RWPE2 (cell line): ENCODE measurements around the gene UNC5CL.

Source experiments
- ATAC-seq: fragments of 200-7000 bp; cut with Tn5 transposase; 3 replicates; pipeline ENCODE4 v1.9.1; 2021; ENCODE audit warnings: low read depth
- DNase-seq: peaks from one replicate; pipeline ENCODE4 v3.0.0-alpha.2; 2020; ENCODE audit warnings: low spot score
- H3K27ac ChIP-seq: fragments of 450-650 bp; 2 replicates; pipeline ENCODE4 v1.5.1; 2017; ENCODE audit warnings: mild to moderate bottlenecking; ENCODE audit not compliant: poor library complexity, severe bottlenecking
- H3K27me3 ChIP-seq: fragments of 250-450 bp; sonication (Bioruptor Pico); 2 replicates; pipeline ENCODE4 v1.5.1; 2021; ENCODE audit warnings: mild to moderate bottlenecking, moderate library complexity; ENCODE audit not compliant: insufficient read depth, poor library complexity, severe bottlenecking
- H3K36me3 ChIP-seq: fragments of 250-450 bp; sonication (Bioruptor Pico); 2 replicates; pipeline ENCODE4 v1.5.1; 2020; ENCODE audit warnings: low read depth, mild to moderate bottlenecking, moderate library complexity
- H3K4me1 ChIP-seq: fragments of 250-450 bp; sonication (Bioruptor Pico); 2 replicates; pipeline ENCODE4 v1.5.1; 2021; ENCODE audit warnings: mild to moderate bottlenecking, moderate library complexity; ENCODE audit not compliant: insufficient read depth, poor library complexity, severe bottlenecking
- H3K4me3 ChIP-seq: fragments of 250-450 bp; sonication (Bioruptor Pico); 2 replicates; pipeline ENCODE4 v1.5.1; 2021; ENCODE audit warnings: mild to moderate bottlenecking, moderate library complexity; ENCODE audit not compliant: severe bottlenecking
- H3K9me3 ChIP-seq: fragments of 250-450 bp; sonication (Bioruptor Pico); 2 replicates; pipeline ENCODE4 v1.5.1; 2021; ENCODE audit warnings: mild to moderate bottlenecking, moderate library complexity; ENCODE audit not compliant: severe bottlenecking
- CTCF ChIP-seq: fragments of 450-650 bp; IDR thresholded peaks from one replicate; pipeline ENCODE4 v1.5.1; 2017; ENCODE audit warnings: mild to moderate bottlenecking, moderate library complexity; ENCODE audit not compliant: poor library complexity, severe bottlenecking

UNC5CL gene

GRCh38 chr6:40992746-40993145 is 46.3 kb downstream of the UNC5CL start:
- Histone ChIP-seq H3K4me1 (peaks cover 9% of the 10 kb centered on the region), H3K4me3 (no peak overlapping the region), H3K36me3 (no peaks in the 10 kb centered on the region), H3K27ac (no peak overlapping the region), H3K9me3 (no peaks in the 10 kb centered on the region), H3K27me3 (no peaks in the 10 kb centered on the region)
- TF ChIP-seq CTCF = no peak
- DNase-seq (no peak), ATAC-seq (no peak)

GRCh38 chr6:40990301-40990700 is 48.7 kb downstream of the UNC5CL start:
- no peak for ATAC-seq
- TF ChIP-seq CTCF = peak; percentile 9
- Histone ChIP-seq H3K36me3 (no peaks in the 10 kb centered on the region), H3K4me3 (no peak overlapping the region), H3K4me1 (no peaks in the 10 kb centered on the region), H3K27ac (no peak overlapping the region), H3K9me3 (no peaks in the 10 kb centered on the region), H3K27me3 (no peaks in the 10 kb centered on the region)
- DNase-seq = no peak

- no peak for ATAC-seq
- no peaks in the 10 kb centered on the region for H3K4me1 ChIP-seq
- H3K27ac ChIP-seq = no peak overlapping the region
- H3K36me3 ChIP-seq = no peaks in the 10 kb centered on the region
- H3K4me3 ChIP-seq = no peak overlapping the region
- H3K9me3 ChIP-seq = no peaks in the 10 kb centered on the region
- no peaks in the 10 kb centered on the region for H3K27me3 ChIP-seq
- no peak for TF ChIP-seq CTCF
- no peak for DNase-seq
These were observed 49.5 kb downstream of the UNC5CL start for GRCh38 chr6:40989204-40990169.

GRCh38 chr6:40988634-40989033 is 50.4 kb downstream of the UNC5CL start:
- Histone ChIP-seq H3K9me3 (no peaks in the 10 kb centered on the region), H3K27me3 (no peaks in the 10 kb centered on the region), H3K4me3 (no peak overlapping the region), H3K36me3 (no peaks in the 10 kb centered on the region), H3K4me1 (no peaks in the 10 kb centered on the region), H3K27ac (no peak overlapping the region)
- no peak for TF ChIP-seq CTCF
- ATAC-seq (no peak), DNase-seq (no peak)
